HCT116 (cell line): ENCODE results near the gene MEAF6. TPM values are rescaled to one million over a fixed set of nuclear protein-coding genes. Genes with fewer than 3 reads are reported as not detected.

Experiments used
- ATAC-seq: fragments of 200-7000 bp; cut with Tn5 transposase; 2 replicates; pipeline ENCODE4 v1.9.1; 2020; ENCODE audit warnings: mild to moderate bottlenecking, moderate library complexity
- BruUV-seq: library from RNA; stranded (reverse); fragments of 400-500 nt; replicated peaks from 2 replicates; lab custom pipeline; 2021; lab: Mats Ljungman, UMichigan
- CTCF ChIA-PET: fragments of 300-600 bp; sonication (Branson Sonifier 250); formaldehyde crosslinking; loops from one replicate; lab custom pipeline; 2021; ENCODE audit warnings: antibody characterized with exemption; lab: Charles Lee
- POLR2A ChIA-PET: fragments of 300-600, 350-600 bp; sonication (Branson Sonifier 250); formaldehyde crosslinking; loops from one replicate; lab custom pipeline; 2021; ENCODE audit warnings: antibody characterized with exemption; lab: Charles Lee
- RAD21 ChIA-PET, 2 experiments: fragments of 300-600 bp; sonication (Branson Sonifier 250); formaldehyde crosslinking; loops; one replicate each; lab custom pipeline; 2023; ENCODE audit warnings: low total read pairs in 2 of 2; ENCODE audit not compliant: uncharacterized antibody in 2 of 2, unreplicated experiment in 2 of 2, low non-redundant PET in 1 of 2; lab: Charles Lee
- DNase-seq: peaks from one replicate; pipeline ENCODE4 v3.0.0-alpha.2; 2010; ENCODE audit warnings: low read depth, low spot score
- H2AFZ ChIP-seq: fragments of 200-600 bp; shearing (Covaris generic), sonication (generic); 2 replicates; pipeline ENCODE4 v1.6.1; 2017; ENCODE audit warnings: low read depth, mixed run types, mixed read lengths, antibody characterized with exemption, low read length; ENCODE audit not compliant: poor library complexity, severe bottlenecking
- H3K27ac ChIP-seq: 2 replicates; pipeline ENCODE4 v1.5.1; 2012; ENCODE audit warnings: low read depth, low read length
- H3K27me3 ChIP-seq: fragments of 200-600 bp; sonication (generic); 2 replicates; pipeline ENCODE4 v1.6.1; 2016; ENCODE audit warnings: mixed run types, low read length, mixed read lengths; ENCODE audit not compliant: insufficient read depth
- H3K36me3 ChIP-seq, 2 experiments: fragments of 200-500 bp in 1 of 2; fragments of 200-600 bp in 1 of 2; sonication (Bioruptor generic) in 1 of 2; sonication (generic) in 1 of 2; 2 replicates each; pipeline versions ENCODE4 v1.5.1 to v1.6.1; 2014 to 2016; ENCODE audit warnings: low read length in 2 of 2, inconsistent platforms in 1 of 2, mixed read lengths in 1 of 2, mixed run types in 1 of 2; ENCODE audit not compliant: insufficient read depth in 2 of 2, control insufficient read depth in 1 of 2
- H3K4me1 ChIP-seq, 2 experiments: fragments of 200-600 bp in 1 of 2; sonication (generic) in 1 of 2; 2 replicates each; pipeline versions ENCODE4 v1.5.1 to v1.6.1; 2012 to 2017; ENCODE audit warnings: low read length in 2 of 2, inconsistent platforms in 1 of 2, mild to moderate bottlenecking in 1 of 2, mixed read lengths in 1 of 2, mixed run types in 1 of 2, moderate library complexity in 1 of 2; ENCODE audit not compliant: insufficient read depth in 2 of 2, control insufficient read depth in 1 of 2
- H3K4me2 ChIP-seq: fragments of 200-600 bp; sonication (generic); 2 replicates; pipeline ENCODE4 v1.6.1; 2017; ENCODE audit warnings: mixed run types, low read length, mixed read lengths
- H3K4me3 ChIP-seq, 2 experiments: fragments of 200-600 bp in 1 of 2; sonication (generic) in 1 of 2; replicated peaks in 1 of 2; 2 replicates each; pipeline ENCODE4 v1.5.1; 2011 to 2016; ENCODE audit warnings: low read length in 2 of 2, control low read depth in 1 of 2, low read depth in 1 of 2, mild to moderate bottlenecking in 1 of 2, mixed read lengths in 1 of 2, mixed run types in 1 of 2
- H3K79me2 ChIP-seq: fragments of 200-600 bp; sonication (generic); 2 replicates; pipeline ENCODE4 v1.6.1; 2017; ENCODE audit warnings: mild to moderate bottlenecking, mixed run types, low read length, moderate library complexity, mixed read lengths; ENCODE audit not compliant: insufficient read depth
- H3K9ac ChIP-seq: fragments of 200-600 bp; sonication (generic); 2 replicates; pipeline ENCODE4 v1.6.1; 2016; ENCODE audit warnings: low read length, mixed read lengths
- H3K9me2 ChIP-seq: fragments of 200-600 bp; sonication (generic), shearing (Covaris generic); 2 replicates; pipeline ENCODE4 v1.6.1; 2017; ENCODE audit warnings: mixed run types, mild to moderate bottlenecking, moderate library complexity; ENCODE audit not compliant: insufficient read depth
- H3K9me3 ChIP-seq, 2 experiments: fragments of 200-500 bp in 1 of 2; fragments of 200-600 bp in 1 of 2; sonication (Bioruptor generic) in 1 of 2; sonication (generic) in 1 of 2; 2 replicates each; pipeline ENCODE4 v1.6.1; 2014 to 2017; ENCODE audit warnings: low read length in 2 of 2, mixed read lengths in 2 of 2, inconsistent platforms in 1 of 2, low read depth in 1 of 2, mild to moderate bottlenecking in 1 of 2, mixed run types in 1 of 2, moderate library complexity in 1 of 2; ENCODE audit not compliant: control insufficient read depth in 1 of 2, insufficient read depth in 1 of 2
- H4K20me1 ChIP-seq: fragments of 200-600 bp; sonication (generic), shearing (Covaris generic); 2 replicates; pipeline ENCODE4 v1.6.1; 2017; ENCODE audit warnings: mixed run types, mild to moderate bottlenecking, moderate library complexity; ENCODE audit not compliant: insufficient read depth
- ATF3 ChIP-seq: IDR thresholded peaks from 2 replicates; pipeline ENCODE4 v1.6.1; 2012
- CEBPB ChIP-seq: IDR thresholded peaks from 2 replicates; pipeline ENCODE4 v1.6.1; 2012; ENCODE audit warnings: low read depth
- CTCF ChIP-seq, 3 experiments: fragments of 200-600 bp in 1 of 3; sonication (generic) in 1 of 3; IDR thresholded peaks in 2 of 3; conservative IDR thresholded peaks in 1 of 3; 2 replicates each; pipeline ENCODE4 v1.5.1; 2012 to 2017; ENCODE audit warnings: low read depth in 2 of 3, low read length in 2 of 3, antibody characterized with exemption in 1 of 3, borderline replicate concordance in 1 of 3, control low read depth in 1 of 3, mild to moderate bottlenecking in 1 of 3, mixed read lengths in 1 of 3, mixed run types in 1 of 3, moderate library complexity in 1 of 3; ENCODE audit not compliant: insufficient read depth in 1 of 3
- ELF1 ChIP-seq: IDR thresholded peaks from 2 replicates; pipeline ENCODE4 v1.6.1; 2012; ENCODE audit warnings: low read depth, borderline replicate concordance
- REST ChIP-seq: IDR thresholded peaks from 2 replicates; pipeline ENCODE4 v1.6.1; 2012; ENCODE audit warnings: low read depth
- SRF ChIP-seq: IDR thresholded peaks from 2 replicates; pipeline ENCODE4 v1.6.1; 2012; ENCODE audit warnings: low read depth
- YY1 ChIP-seq: IDR thresholded peaks from 2 replicates; pipeline ENCODE4 v1.6.1; 2011; ENCODE audit warnings: low read length, low read depth, moderate library complexity, mild to moderate bottlenecking; ENCODE audit not compliant: insufficient replicate concordance; ENCODE audit errors: extremely low read depth
- ZNF274 ChIP-seq: fragments of 200-500 bp; sonication (Bioruptor generic); IDR thresholded peaks from 2 replicates; pipeline ENCODE4 v1.6.1; 2014; ENCODE audit warnings: mild to moderate bottlenecking, low read depth, low read length, inconsistent platforms
- intact Hi-C: fragments of 100-400 bp; cut with micrococcal nuclease; formaldehyde crosslinking; loops from 2 replicates; pipeline ENCODE4 v1.10.0; 2022
- total RNA-seq: library from RNA; stranded (reverse); gene quantifications from one replicate; pipeline ENCODE4 v1.2.1, GENCODE V29; 2021; ENCODE audit not compliant: unreplicated experiment

The MEAF6 gene
- total RNA-seq, 1 experiment from 2014 or later: 50.3 TPM

GRCh38 chr1:37455516-37455915 lies 59.0 kb downstream of the MEAF6 start (continued):
- no peak for TF ChIP-seq REST
- no peak for TF ChIP-seq CEBPB
- TF ChIP-seq ELF1: no peak
- no peak for TF ChIP-seq YY1
- no peak for TF ChIP-seq SRF
- no peak for TF ChIP-seq ZNF274
- no peak for TF ChIP-seq ATF3

- Histone ChIP-seq H3K9ac (no peak overlapping the region), H3K27me3 (no peaks in the 10 kb centered on the region)
- RAD21 ChIA-PET: no interaction called here
Measured at GRCh38 chr1:37453647-37454046, 60.9 kb downstream of the MEAF6 start.

More at GRCh38 chr1:37453647-37454046, 60.9 kb downstream of the MEAF6 start:
- Histone ChIP-seq H3K4me1 (peaks cover 8 to 40% of the 10 kb centered on the region in 2 experiments; a peak in 3 of 4 replicates), H3K4me2 (no peak overlapping the region), H3K27ac (no peak overlapping the region), H2AFZ (no peak overlapping the region), H4K20me1 (no peaks in the 10 kb centered on the region), H3K9me3 (no peaks in the 10 kb centered on the region), H3K4me3 (no peak overlapping the region), H3K79me2 (no peaks in the 10 kb centered on the region), H3K36me3 (no peaks in the 10 kb centered on the region), H3K9me2 (no peaks in the 10 kb centered on the region)
- DNase-seq: no peak
- TF ChIP-seq CTCF (IDR thresholded peaks at IDR 0.05 in 2 of 3, conservative IDR thresholded peaks at IDR 0.05 in 1 of 3; ENCODE audit: borderline replicate concordance in 1 of 3, insufficient read depth in 1 of 3, low read depth in 2 of 3, low read length in 2 of 3) (no peak), ELF1 (no peak)
- ChIA-PET CTCF (interaction anchor here (5.4 kb wide), 1 partner anchor 33 kb away, joined by 62 read pairs; no protein-coding TSS in a partner anchor), POLR2A (interaction anchor here (1.5 kb wide), 1 partner anchor 22 kb away, joined by 4 read pairs; no protein-coding TSS in a partner anchor)
- intact Hi-C loops: loop anchor here (5.0 kb wide), 1 partner anchor 99 kb away; the partner anchor contains the start of gene SNIP1
- no TSS peak for BruUV-seq
- no peak for ATAC-seq
